Calu3 (cell line): ENCODE measurements around the gene SCN9A. TPM values are rescaled to one million over a fixed set of nuclear protein-coding genes. Genes with fewer than 3 reads are reported as not detected.

Source experiments
- BruUV-seq: library from RNA; stranded (reverse); fragments of 400-500 nt; replicated peaks from 2 replicates; lab custom pipeline; 2021; lab: Mats Ljungman, UMichigan
- CTCF ChIA-PET: fragments of 300-600 bp; sonication (Branson Sonifier 250); formaldehyde crosslinking; loops from one replicate; lab custom pipeline; 2022; ENCODE audit warnings: antibody characterized with exemption; lab: Charles Lee
- DNase-seq: peaks from one replicate; pipeline ENCODE4 v3.0.0; 2022
- H3K27ac Mint-ChIP-seq: one replicate; pipeline ENCODE4 v1.8.0; 2022; ENCODE audit warnings: mixed read lengths; ENCODE audit not compliant: unreplicated experiment
- H3K27me3 Mint-ChIP-seq: one replicate; pipeline ENCODE4 v1.8.0; 2022; ENCODE audit warnings: mixed read lengths; ENCODE audit not compliant: unreplicated experiment
- H3K36me3 Mint-ChIP-seq: one replicate; pipeline ENCODE4 v1.8.0; 2022; ENCODE audit warnings: mild to moderate bottlenecking, moderate library complexity, mixed read lengths; ENCODE audit not compliant: insufficient read depth, unreplicated experiment
- H3K4me1 Mint-ChIP-seq: one replicate; pipeline ENCODE4 v1.8.0; 2022; ENCODE audit warnings: mild to moderate bottlenecking, low read depth, mixed read lengths; ENCODE audit not compliant: unreplicated experiment
- H3K4me3 Mint-ChIP-seq: one replicate; pipeline ENCODE4 v1.8.0; 2022; ENCODE audit warnings: mild to moderate bottlenecking, low read depth, moderate library complexity, mixed read lengths; ENCODE audit not compliant: unreplicated experiment
- H3K9me3 Mint-ChIP-seq: one replicate; pipeline ENCODE4 v1.8.0; 2022; ENCODE audit warnings: low read depth, mixed read lengths; ENCODE audit not compliant: unreplicated experiment
- intact Hi-C: fragments of 100-400 bp; cut with micrococcal nuclease; formaldehyde crosslinking; loops from one replicate; pipeline ENCODE4 v1.10.0; 2022; ENCODE audit not compliant: unreplicated experiment
- total RNA-seq: library from RNA; stranded (reverse); gene quantifications from 2 replicates; pipeline ENCODE4 v1.2.3, GENCODE V29; 2022
- TF ChIP-seq, protein P1 (sequence below): fragments of 200-600 bp; IDR thresholded peaks from one replicate; pipeline ENCODE4 v1.8.0; 2022; ENCODE audit warnings: antibody characterized with exemption; ENCODE audit not compliant: unreplicated experiment

Gene SCN9A
- total RNA-seq, 1 experiment from 2014 or later, result 8.5 TPM

DNA sequence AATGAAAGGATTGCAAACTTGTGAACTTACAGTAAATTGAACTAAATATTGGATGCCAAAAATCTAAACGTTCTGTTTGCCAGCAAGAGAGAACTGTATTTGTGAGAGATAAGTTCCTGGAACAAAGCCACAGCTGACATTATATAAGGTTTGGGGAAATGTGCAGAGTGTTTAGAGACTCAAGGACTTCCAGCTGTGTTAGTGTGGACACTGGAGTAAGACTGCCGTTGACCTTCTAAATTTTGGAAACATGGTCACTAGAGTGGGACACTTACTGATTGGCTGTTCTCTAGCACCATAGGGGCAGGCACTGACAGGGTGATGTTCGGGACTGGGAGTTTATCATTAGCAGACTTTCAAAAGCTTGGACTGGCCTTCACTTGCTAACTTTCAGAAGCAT, 40.5 kb downstream of the SCN9A start:
- H3K9me3 Mint-ChIP-seq, result no peaks in the 10 kb centered on the region
- TF ChIP-seq, protein P1, sequence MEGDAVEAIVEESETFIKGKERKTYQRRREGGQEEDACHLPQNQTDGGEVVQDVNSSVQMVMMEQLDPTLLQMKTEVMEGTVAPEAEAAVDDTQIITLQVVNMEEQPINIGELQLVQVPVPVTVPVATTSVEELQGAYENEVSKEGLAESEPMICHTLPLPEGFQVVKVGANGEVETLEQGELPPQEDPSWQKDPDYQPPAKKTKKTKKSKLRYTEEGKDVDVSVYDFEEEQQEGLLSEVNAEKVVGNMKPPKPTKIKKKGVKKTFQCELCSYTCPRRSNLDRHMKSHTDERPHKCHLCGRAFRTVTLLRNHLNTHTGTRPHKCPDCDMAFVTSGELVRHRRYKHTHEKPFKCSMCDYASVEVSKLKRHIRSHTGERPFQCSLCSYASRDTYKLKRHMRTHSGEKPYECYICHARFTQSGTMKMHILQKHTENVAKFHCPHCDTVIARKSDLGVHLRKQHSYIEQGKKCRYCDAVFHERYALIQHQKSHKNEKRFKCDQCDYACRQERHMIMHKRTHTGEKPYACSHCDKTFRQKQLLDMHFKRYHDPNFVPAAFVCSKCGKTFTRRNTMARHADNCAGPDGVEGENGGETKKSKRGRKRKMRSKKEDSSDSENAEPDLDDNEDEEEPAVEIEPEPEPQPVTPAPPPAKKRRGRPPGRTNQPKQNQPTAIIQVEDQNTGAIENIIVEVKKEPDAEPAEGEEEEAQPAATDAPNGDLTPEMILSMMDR, result no peak
- BruUV-seq, result no TSS peak
- no peak overlapping the region for H3K4me3 Mint-ChIP-seq
- no peak overlapping the region for H3K27ac Mint-ChIP-seq
- CTCF ChIA-PET, result no interaction called here
- peaks cover 14% of the 10 kb centered on the region for H3K4me1 Mint-ChIP-seq
- no peaks in the 10 kb centered on the region for H3K27me3 Mint-ChIP-seq
- H3K36me3 Mint-ChIP-seq, result no peaks in the 10 kb centered on the region
- intact Hi-C loops, result no loop called here
- no peak for DNase-seq

DNA sequence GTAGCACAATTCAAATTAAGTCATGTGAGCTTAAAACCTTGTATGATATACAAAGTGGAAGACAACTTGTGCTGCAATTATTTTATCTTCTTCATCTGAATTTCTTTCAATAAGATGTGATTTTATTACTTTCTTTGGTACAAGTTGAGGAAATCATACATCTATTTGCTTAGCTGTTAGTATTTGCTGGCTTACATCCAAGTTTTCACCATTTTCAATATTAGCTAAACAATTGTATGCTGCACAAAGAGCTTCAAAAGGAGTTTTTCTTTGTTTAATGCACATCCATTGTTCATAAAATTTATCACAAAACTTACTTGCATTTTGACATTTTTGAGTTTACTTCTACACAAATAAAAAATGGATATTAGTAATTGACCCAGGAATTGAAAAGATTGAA, 40.9 kb downstream of the SCN9A start:
- no peaks in the 10 kb centered on the region for H3K36me3 Mint-ChIP-seq
- DNase-seq, result no peak
- no peak overlapping the region for H3K27ac Mint-ChIP-seq
- no peaks in the 10 kb centered on the region for H3K9me3 Mint-ChIP-seq
- H3K4me3 Mint-ChIP-seq, result no peak overlapping the region
- no peaks in the 10 kb centered on the region for H3K27me3 Mint-ChIP-seq
- peaks cover 13% of the 10 kb centered on the region for H3K4me1 Mint-ChIP-seq
- TF ChIP-seq, protein P1, result no peak
- CTCF ChIA-PET, result no interaction called here
- no TSS peak for BruUV-seq
- intact Hi-C loops, result no loop called here

DNA sequence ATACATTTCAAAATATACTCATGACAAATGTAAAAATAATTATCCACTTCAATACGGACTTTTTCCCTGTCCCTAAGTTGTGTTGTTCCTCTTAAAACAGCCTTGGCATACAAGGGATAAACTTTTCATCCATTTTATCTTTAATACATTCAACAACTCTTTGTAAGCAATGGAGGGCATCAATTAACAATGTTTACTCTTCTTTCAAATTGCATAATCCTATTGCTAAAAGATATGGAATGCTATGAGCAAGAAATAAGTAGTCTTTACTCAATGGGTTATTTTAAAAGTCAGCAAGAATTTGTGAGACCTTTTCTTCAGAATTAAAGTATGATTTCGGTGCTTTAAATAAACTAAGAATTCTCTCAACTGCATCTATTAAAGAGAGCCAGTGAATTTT, 41.9 kb downstream of the SCN9A start:
- Mint-ChIP-seq H3K4me3 (no peak overlapping the region), H3K27me3 (no peaks in the 10 kb centered on the region), H3K36me3 (no peaks in the 10 kb centered on the region), H3K9me3 (no peaks in the 10 kb centered on the region), H3K27ac (no peak overlapping the region), H3K4me1 (peaks cover 3% of the 10 kb centered on the region)
- BruUV-seq, result no TSS peak
- TF ChIP-seq, protein P1, result no peak
- CTCF ChIA-PET, result no interaction called here
- intact Hi-C loops, result no loop called here
- DNase-seq, result no peak

DNA sequence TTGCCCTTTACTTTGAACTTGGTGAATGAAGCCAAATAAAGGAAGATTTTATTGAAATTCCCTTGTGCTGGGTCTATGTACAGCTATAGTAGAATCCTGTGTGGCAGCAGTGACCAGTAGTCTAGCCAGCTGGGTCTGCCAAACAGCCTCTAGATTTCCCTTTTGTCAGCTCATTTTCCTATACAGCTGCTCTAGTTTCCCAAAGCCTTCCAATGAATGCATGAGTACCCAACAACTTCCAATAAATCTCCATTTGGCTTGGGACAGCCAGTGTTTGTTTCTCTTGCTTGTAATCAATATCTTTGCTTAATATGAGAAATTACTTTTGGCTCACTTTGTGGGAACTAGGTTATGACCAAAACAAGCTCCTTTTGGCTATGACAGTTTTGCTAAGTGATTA, 43.6 kb downstream of the SCN9A start:
- BruUV-seq, result no TSS peak
- no peak for DNase-seq
- Mint-ChIP-seq H3K27ac (no peak overlapping the region), H3K4me1 (no peaks in the 10 kb centered on the region), H3K27me3 (no peaks in the 10 kb centered on the region), H3K9me3 (no peaks in the 10 kb centered on the region), H3K4me3 (no peak overlapping the region), H3K36me3 (no peaks in the 10 kb centered on the region)
- intact Hi-C loops, result no loop called here
- CTCF ChIA-PET, result interaction anchor here (0.5 kb wide), 1 partner anchor 816 kb away, joined by 3 read pairs; no protein-coding TSS in a partner anchor
- TF ChIP-seq, protein P1, result no peak

DNA sequence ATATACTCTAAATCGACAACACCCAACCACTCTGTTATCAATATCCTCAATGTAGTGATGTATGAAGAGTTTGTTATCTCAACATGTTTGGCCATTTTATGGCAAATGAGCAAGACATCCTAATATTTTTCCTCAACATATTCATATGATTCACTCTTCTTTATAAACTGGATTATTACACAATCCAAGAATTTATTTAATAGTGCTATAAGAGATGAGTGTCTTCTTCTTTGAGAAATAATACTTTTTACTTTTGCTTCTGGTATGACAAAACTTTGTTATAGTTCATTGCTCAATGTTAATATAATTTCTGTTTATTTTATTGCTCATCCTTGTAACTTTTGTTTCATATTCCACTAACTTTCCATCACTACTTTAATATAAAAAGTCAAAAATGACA, 44.3 kb downstream of the SCN9A start:
- no peaks in the 10 kb centered on the region for H3K9me3 Mint-ChIP-seq
- H3K27me3 Mint-ChIP-seq, result no peaks in the 10 kb centered on the region
- no peak for DNase-seq
- intact Hi-C loops, result no loop called here
- TF ChIP-seq, protein P1, result no peak
- H3K27ac Mint-ChIP-seq, result no peak overlapping the region
- no peaks in the 10 kb centered on the region for H3K4me1 Mint-ChIP-seq
- H3K4me3 Mint-ChIP-seq, result no peak overlapping the region
- CTCF ChIA-PET, result no interaction called here
- H3K36me3 Mint-ChIP-seq, result no peaks in the 10 kb centered on the region
- no TSS peak for BruUV-seq
